Osteoblast (primary cell): ENCODE data around the gene STAMBPL1. TPM values are rescaled to one million over a fixed set of nuclear protein-coding genes. Genes with fewer than 3 reads are reported as not detected.

ENCODE experiments used
- DNase-seq: peaks from one replicate; pipeline ENCODE4 v3.0.0; 2011; ENCODE audit warnings: low spot score, mixed read lengths; ENCODE audit not compliant: insufficient read length; ENCODE audit errors: missing footprints
- H2AFZ ChIP-seq: 2 replicates; pipeline ENCODE4 v1.6.0; 2011; ENCODE audit warnings: mild to moderate bottlenecking, low read length
- H3K27ac ChIP-seq: 2 replicates; pipeline ENCODE4 v1.5.1; 2011; ENCODE audit warnings: mild to moderate bottlenecking, low read depth, low read length, moderate library complexity
- H3K27me3 ChIP-seq: 2 replicates; pipeline ENCODE4 v1.6.0; 2012; ENCODE audit warnings: mild to moderate bottlenecking, control low read depth, inconsistent platforms, low read length, moderate library complexity; ENCODE audit not compliant: insufficient read depth
- H3K36me3 ChIP-seq: 2 replicates; pipeline ENCODE4 v1.5.1; 2011; ENCODE audit warnings: mild to moderate bottlenecking, low read length, control low read depth, moderate library complexity; ENCODE audit not compliant: insufficient read depth
- H3K4me1 ChIP-seq: 2 replicates; pipeline ENCODE4 v1.5.1; 2011; ENCODE audit warnings: mild to moderate bottlenecking, low read length, control low read depth, moderate library complexity; ENCODE audit not compliant: insufficient read depth
- H3K4me2 ChIP-seq: 2 replicates; pipeline ENCODE4 v1.6.0; 2011; ENCODE audit warnings: mild to moderate bottlenecking, low read length; ENCODE audit not compliant: insufficient read depth
- H3K4me3 ChIP-seq: fragments of 200-600 bp; sonication (generic); 3 replicates; pipeline ENCODE4 v1.5.1; 2012; ENCODE audit warnings: mild to moderate bottlenecking, low read length, inconsistent platforms; ENCODE audit not compliant: insufficient read depth
- H3K79me2 ChIP-seq: 2 replicates; pipeline ENCODE4 v1.6.0; 2012; ENCODE audit warnings: mild to moderate bottlenecking, low read length, control low read depth, inconsistent platforms; ENCODE audit not compliant: insufficient read depth
- H3K9me3 ChIP-seq: 2 replicates; pipeline ENCODE4 v1.5.1; 2011; ENCODE audit warnings: low read depth, low read length, control low read depth
- H4K20me1 ChIP-seq: 2 replicates; pipeline ENCODE4 v1.6.0; 2012; ENCODE audit warnings: mild to moderate bottlenecking, low read length, control low read depth; ENCODE audit not compliant: insufficient read depth
- CTCF ChIP-seq: IDR thresholded peaks from 2 replicates; pipeline ENCODE4 v1.5.1; 2011; ENCODE audit warnings: mild to moderate bottlenecking, low read depth, low read length, moderate library complexity; ENCODE audit errors: extremely low read depth
- total RNA-seq: library from RNA; depleted of rRNA; stranded (reverse); fragments of >200 nt; gene quantifications from 2 replicates; pipeline ENCODE4 v1.2.3, GENCODE V29; 2012

STAMBPL1 gene
- total RNA-seq, 1 donor, result 11.6 TPM

GRCh38 chr10:88875081-88875480 lies 5.0 kb upstream of the STAMBPL1 start:
- Histone ChIP-seq H3K36me3 (no peaks in the 10 kb centered on the region), H3K4me2 (no peak overlapping the region), H2AFZ (no peak overlapping the region), H3K27me3 (no peaks in the 10 kb centered on the region), H4K20me1 (no peaks in the 10 kb centered on the region), H3K79me2 (no peaks in the 10 kb centered on the region), H3K4me3 (no peak overlapping the region), H3K27ac (no peak overlapping the region), H3K9me3 (no peaks in the 10 kb centered on the region), H3K4me1 (peaks cover 8% of the 10 kb centered on the region)
- no peak for TF ChIP-seq CTCF
- no peak for DNase-seq

GRCh38 chr10:88877298-88877697 lies 2.7 kb upstream of the STAMBPL1 start:
- H2AFZ ChIP-seq, result no peak overlapping the region
- no peak for TF ChIP-seq CTCF
- H4K20me1 ChIP-seq, result no peaks in the 10 kb centered on the region
- no peak overlapping the region for H3K4me2 ChIP-seq
- H3K36me3 ChIP-seq, result no peaks in the 10 kb centered on the region
- no peak overlapping the region for H3K4me3 ChIP-seq
- H3K4me1 ChIP-seq, result peaks cover 21% of the 10 kb centered on the region
- no peaks in the 10 kb centered on the region for H3K9me3 ChIP-seq
- peak; percentile 47 for DNase-seq
- H3K27me3 ChIP-seq, result no peaks in the 10 kb centered on the region
- H3K27ac ChIP-seq, result no peak overlapping the region
- peaks cover 14% of the 10 kb centered on the region for H3K79me2 ChIP-seq

GRCh38 chr10:88880282-88881076 lies 434 bp downstream of the STAMBPL1 start:
- H3K27me3 ChIP-seq, result no peaks in the 10 kb centered on the region
- no peaks in the 10 kb centered on the region for H4K20me1 ChIP-seq
- H2AFZ ChIP-seq, result peak overlapping the region; percentile 90
- H3K79me2 ChIP-seq, result peaks cover 37% of the 10 kb centered on the region
- peaks cover 32% of the 10 kb centered on the region for H3K4me1 ChIP-seq
- peak overlapping the region; percentile 74 for H3K27ac ChIP-seq
- peak; percentile 94 for DNase-seq
- peak overlapping the region; percentile 75 for H3K4me3 ChIP-seq
- H3K4me2 ChIP-seq, result peak overlapping the region; percentile 93
- no peaks in the 10 kb centered on the region for H3K36me3 ChIP-seq
- no peak for TF ChIP-seq CTCF
- H3K9me3 ChIP-seq, result no peaks in the 10 kb centered on the region

DNA sequence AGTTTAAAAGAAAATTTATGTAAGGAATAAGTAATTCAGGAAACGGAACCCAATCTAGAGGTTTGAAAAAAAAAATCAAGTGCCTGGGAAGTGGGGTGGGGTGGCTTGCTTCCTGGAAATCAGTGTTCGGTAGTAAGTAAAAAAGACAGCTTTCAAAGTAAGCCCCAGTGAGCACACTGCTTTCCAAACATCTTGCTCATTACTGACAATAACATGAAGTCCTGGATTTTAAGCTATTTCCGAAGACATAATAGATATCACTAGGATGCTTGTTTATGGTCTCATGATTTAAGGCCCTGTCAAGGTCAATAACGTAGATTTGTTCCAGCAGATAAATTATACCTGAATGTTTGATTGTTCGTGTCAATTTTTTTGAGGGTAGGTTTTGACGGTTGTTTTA lies 1.3 kb downstream of the STAMBPL1 start:
- peak overlapping the region; percentile 90 for H2AFZ ChIP-seq
- no peak for DNase-seq

More for the DNA sequence above, 1.3 kb downstream of the STAMBPL1 start:
- peaks cover 32% of the 10 kb centered on the region for H3K4me1 ChIP-seq
- peaks cover 44% of the 10 kb centered on the region for H3K79me2 ChIP-seq
- H3K27me3 ChIP-seq, result no peaks in the 10 kb centered on the region
- no peaks in the 10 kb centered on the region for H3K36me3 ChIP-seq
- peak overlapping the region; percentile 75 for H3K4me3 ChIP-seq
- H3K9me3 ChIP-seq, result no peaks in the 10 kb centered on the region
- H4K20me1 ChIP-seq, result no peaks in the 10 kb centered on the region
- H3K27ac ChIP-seq, result peak overlapping the region; percentile 74
- H3K4me2 ChIP-seq, result peak overlapping the region; percentile 93
- no peak for TF ChIP-seq CTCF
